ENCODE results near the gene REP15.
"Not testable (repeated sequence)": the region's sequence is repeated elsewhere in the genome, so short reads cannot be mapped to it uniquely, and the experiment has no call there.

REP15 gene

GRCh38 chr12:27696293-27696652, at the start of gene REP15:
TSS of gene REP15 (plus strand) at chr12:27696447. CDS start at chr12:27696563, 116 bp downstream.
- no peak for DNase-seq

GRCh38 chr12:27650011-27650410, 46.2 kb upstream of the REP15 start:
- no peak for DNase-seq

GRCh38 chr12:27651201-27651600, 45.0 kb upstream of the REP15 start:
- DNase-seq = no peak

GRCh38 chr12:27652174-27652763, 44.0 kb upstream of the REP15 start:
- peak; percentile 24 for DNase-seq

GRCh38 chr12:27653661-27654060, 42.6 kb upstream of the REP15 start:
- DNase-seq = no peak

GRCh38 chr12:27655476-27655875, 40.8 kb upstream of the REP15 start:
- DNase-seq = not testable (repeated sequence)

- DNase-seq = no peak
Observed at GRCh38 chr12:27657296-27657695, 39.0 kb upstream of the REP15 start.

GRCh38 chr12:27665704-27666103, 30.5 kb upstream of the REP15 start:
- no peak for DNase-seq

- no peak for DNase-seq
Observed at GRCh38 chr12:27666510-27666909, 29.7 kb upstream of the REP15 start.

- DNase-seq = no peak
Observed at GRCh38 chr12:27667540-27667939, 28.7 kb upstream of the REP15 start.

GRCh38 chr12:27672051-27672450, 24.2 kb upstream of the REP15 start:
- DNase-seq = no peak

GRCh38 chr12:27672643-27673042, 23.6 kb upstream of the REP15 start:
- no peak for DNase-seq

GRCh38 chr12:27673101-27673718, 23.0 kb upstream of the REP15 start:
- DNase-seq = no peak

- DNase-seq = no peak
Observed at GRCh38 chr12:27674989-27675388, 21.3 kb upstream of the REP15 start.

- DNase-seq = no peak
Observed at GRCh38 chr12:27680619-27681018, 15.6 kb upstream of the REP15 start.

- no peak for DNase-seq
Observed at GRCh38 chr12:27682534-27682933, 13.7 kb upstream of the REP15 start.

- no peak for DNase-seq
Observed at GRCh38 chr12:27685274-27685673, 11.0 kb upstream of the REP15 start.

GRCh38 chr12:27686147-27686546, 10.1 kb upstream of the REP15 start:
- DNase-seq = no peak

GRCh38 chr12:27688671-27689070, 7.6 kb upstream of the REP15 start:
- DNase-seq = no peak

GRCh38 chr12:27689558-27690180, 6.6 kb upstream of the REP15 start:
- DNase-seq = no peak

GRCh38 chr12:27693403-27693802, 2.8 kb upstream of the REP15 start:
- DNase-seq = no peak

GRCh38 chr12:27695556-27696292, 523 bp upstream of the REP15 start:
- DNase-seq = no peak

- DNase-seq = no peak
Observed at GRCh38 chr12:27696864-27697564, 767 bp downstream of the REP15 start.

Measured in NCI-H1417 treated with DMSO at 0.1 percent for 48 hours (cell line).